Uterus (tissue), 4 donors: ENCODE results near the gene FANCF. TPM values are rescaled to one million over a fixed set of nuclear protein-coding genes. Genes with fewer than 3 reads are reported as not detected.
A peak's percentile ranks its signal among the peaks of the same experiment; 100 is the strongest.

Experiments used
- DNase-seq, 2 donors: peaks; one replicate each; pipeline ENCODE4 v3.0.0-alpha.2; 2019 to 2020
- H3K27ac ChIP-seq, 2 donors: fragments of 200-600 bp; sonication (generic); 1 replicate in 1 of 2; 2 replicates in 1 of 2; pipeline ENCODE4 v1.5.1; 2016 to 2018
- H3K27me3 ChIP-seq, 2 donors: fragments of 200-600 bp; sonication (generic); one replicate each; pipeline ENCODE4 v1.5.1; 2018 to 2019; ENCODE audit warnings: control low read depth in 1 of 2
- H3K36me3 ChIP-seq, 2 donors: fragments of 200-600 bp; sonication (generic); one replicate each; pipeline ENCODE4 v1.5.1; 2019; ENCODE audit warnings: control low read depth in 1 of 2
- H3K4me1 ChIP-seq, 2 donors: fragments of 200-600 bp; sonication (generic); one replicate each; pipeline ENCODE4 v1.5.1; 2018 to 2019; ENCODE audit warnings: control low read depth in 1 of 2
- H3K4me3 ChIP-seq, 2 donors: fragments of 200-600 bp; sonication (generic); 1 replicate in 1 of 2; 2 replicates in 1 of 2; pipeline ENCODE4 v1.5.1; 2018 to 2019; ENCODE audit warnings: mild to moderate bottlenecking in 1 of 2
- H3K9me3 ChIP-seq, 2 donors: fragments of 200-600 bp; sonication (generic); one replicate each; pipeline ENCODE4 v1.5.1; 2019; ENCODE audit warnings: control low read depth in 1 of 2
- POLR2A ChIP-seq, 2 donors: fragments of 450-650 bp; IDR thresholded peaks; one replicate each; pipeline ENCODE4 v1.6.1; 2016; ENCODE audit warnings: antibody characterized with exemption in 2 of 2, mild to moderate bottlenecking in 1 of 2, moderate library complexity in 1 of 2
- intact Hi-C: fragments of 100-400 bp; cut with DNase I; formaldehyde crosslinking; loops from one replicate; pipeline ENCODE4 v1.15.1; 2023; ENCODE audit warnings: low total_unique reads
- total RNA-seq, 4 donors: library from RNA; depleted of rRNA in 3 of 4; stranded (reverse); fragments of >200 nt in 3 of 4; gene quantifications; one replicate each; pipeline versions ENCODE4 v1.1.0 to v1.2.4, GENCODE V29; 2014 to 2023
- TF ChIP-seq, protein P1 (sequence below), 4 experiments: fragments of 200-600 bp in 2 of 4; fragments of 450-650 bp in 2 of 4; sonication (generic) in 2 of 4; IDR thresholded peaks; one replicate each; pipeline ENCODE4 v1.5.1; 2016 to 2019; ENCODE audit warnings: antibody characterized with exemption in 4 of 4, mild to moderate bottlenecking in 2 of 4, moderate library complexity in 1 of 4
- donor health status: DM: yes; HTN: yes; CAD: no.

FANCF gene
- total RNA-seq, 4 donors from 2014 or later: 0.88 to 27.6 (median 6.4) TPM

DNA sequence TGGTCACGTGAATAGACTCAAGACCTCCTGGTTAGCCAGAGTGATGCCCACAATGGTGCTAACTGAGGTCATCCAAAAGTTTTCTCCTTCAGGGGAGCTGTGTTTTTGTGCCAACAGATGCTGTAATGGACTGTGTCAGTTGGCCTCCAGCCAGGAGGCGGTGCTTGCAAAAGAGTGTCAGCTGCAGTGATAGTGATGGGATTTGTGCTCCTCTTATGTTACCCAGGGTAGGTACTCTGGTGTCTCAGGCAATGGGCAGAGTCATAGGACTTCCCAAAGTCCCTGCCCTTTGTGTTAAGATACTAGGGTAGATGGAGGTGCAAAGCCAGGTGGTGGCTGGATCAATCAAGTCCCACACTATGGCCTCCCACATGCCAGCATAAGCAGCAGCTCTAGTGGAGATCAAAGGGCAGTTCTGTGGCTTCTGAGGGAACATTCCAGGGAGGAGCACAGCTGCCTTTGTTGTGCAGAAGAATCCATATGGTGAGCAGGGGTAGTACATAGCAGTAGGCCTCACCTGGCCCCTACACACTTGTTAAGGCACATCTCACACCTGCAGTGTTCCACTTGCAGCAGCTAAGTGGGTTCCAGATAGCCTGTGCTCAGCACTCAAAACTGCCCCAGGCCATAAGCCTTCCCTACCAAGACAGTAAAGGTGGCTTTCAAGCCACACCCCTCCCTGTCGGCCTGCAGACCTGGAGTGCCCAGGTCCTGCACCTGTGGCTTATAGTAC lies 9.4 kb upstream of the FANCF start:
- H3K27ac ChIP-seq: no peak overlapping the region
- intact Hi-C loops: no loop called here
- H3K4me3 ChIP-seq: no peak overlapping the region
- no peaks in the 10 kb centered on the region for H3K36me3 ChIP-seq
- H3K27me3 ChIP-seq: no peaks in the 10 kb centered on the region
- no peak for DNase-seq
- no peaks in the 10 kb centered on the region for H3K9me3 ChIP-seq
- TF ChIP-seq POLR2A (IDR thresholded peaks at IDR 0.05): no peak
- TF ChIP-seq, protein P1, sequence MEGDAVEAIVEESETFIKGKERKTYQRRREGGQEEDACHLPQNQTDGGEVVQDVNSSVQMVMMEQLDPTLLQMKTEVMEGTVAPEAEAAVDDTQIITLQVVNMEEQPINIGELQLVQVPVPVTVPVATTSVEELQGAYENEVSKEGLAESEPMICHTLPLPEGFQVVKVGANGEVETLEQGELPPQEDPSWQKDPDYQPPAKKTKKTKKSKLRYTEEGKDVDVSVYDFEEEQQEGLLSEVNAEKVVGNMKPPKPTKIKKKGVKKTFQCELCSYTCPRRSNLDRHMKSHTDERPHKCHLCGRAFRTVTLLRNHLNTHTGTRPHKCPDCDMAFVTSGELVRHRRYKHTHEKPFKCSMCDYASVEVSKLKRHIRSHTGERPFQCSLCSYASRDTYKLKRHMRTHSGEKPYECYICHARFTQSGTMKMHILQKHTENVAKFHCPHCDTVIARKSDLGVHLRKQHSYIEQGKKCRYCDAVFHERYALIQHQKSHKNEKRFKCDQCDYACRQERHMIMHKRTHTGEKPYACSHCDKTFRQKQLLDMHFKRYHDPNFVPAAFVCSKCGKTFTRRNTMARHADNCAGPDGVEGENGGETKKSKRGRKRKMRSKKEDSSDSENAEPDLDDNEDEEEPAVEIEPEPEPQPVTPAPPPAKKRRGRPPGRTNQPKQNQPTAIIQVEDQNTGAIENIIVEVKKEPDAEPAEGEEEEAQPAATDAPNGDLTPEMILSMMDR (IDR thresholded peaks at IDR 0.05): no peak
- no peaks in the 10 kb centered on the region for H3K4me1 ChIP-seq

DNA sequence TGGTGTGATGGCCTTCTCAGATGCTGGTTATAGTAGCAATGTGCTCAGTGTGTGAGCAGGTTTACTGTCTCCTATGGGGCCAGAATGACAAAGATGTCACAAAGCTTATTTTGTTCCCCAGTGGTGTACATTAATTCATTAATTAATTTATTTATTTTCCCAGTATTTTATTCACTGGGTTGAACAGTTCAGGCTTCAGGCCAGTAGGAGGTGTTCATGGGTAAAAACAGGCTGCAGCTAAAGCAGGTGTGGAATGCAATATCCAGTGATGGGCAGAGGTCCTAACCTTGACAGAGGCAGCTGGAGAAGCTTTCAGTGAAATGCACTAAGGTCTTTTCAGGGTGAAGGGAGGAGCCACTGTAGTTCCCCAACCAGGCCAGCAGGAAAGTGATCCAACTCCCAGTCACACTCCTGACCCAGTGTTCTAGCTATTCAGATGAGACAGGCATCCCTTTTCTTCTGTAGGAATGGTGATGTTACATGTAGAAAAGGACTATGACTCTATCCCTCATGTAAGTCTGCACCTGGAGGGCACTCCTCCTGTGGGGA lies 7.8 kb upstream of the FANCF start:
- no peaks in the 10 kb centered on the region for H3K36me3 ChIP-seq
- no peaks in the 10 kb centered on the region for H3K9me3 ChIP-seq
- H3K4me1 ChIP-seq: no peaks in the 10 kb centered on the region
- TF ChIP-seq, protein P1 (IDR thresholded peaks at IDR 0.05): no peak
- TF ChIP-seq POLR2A (IDR thresholded peaks at IDR 0.05): no peak
- no peak overlapping the region for H3K27ac ChIP-seq
- no peaks in the 10 kb centered on the region for H3K27me3 ChIP-seq
- no peak for DNase-seq
- H3K4me3 ChIP-seq: no peak overlapping the region
- intact Hi-C loops: no loop called here

DNA sequence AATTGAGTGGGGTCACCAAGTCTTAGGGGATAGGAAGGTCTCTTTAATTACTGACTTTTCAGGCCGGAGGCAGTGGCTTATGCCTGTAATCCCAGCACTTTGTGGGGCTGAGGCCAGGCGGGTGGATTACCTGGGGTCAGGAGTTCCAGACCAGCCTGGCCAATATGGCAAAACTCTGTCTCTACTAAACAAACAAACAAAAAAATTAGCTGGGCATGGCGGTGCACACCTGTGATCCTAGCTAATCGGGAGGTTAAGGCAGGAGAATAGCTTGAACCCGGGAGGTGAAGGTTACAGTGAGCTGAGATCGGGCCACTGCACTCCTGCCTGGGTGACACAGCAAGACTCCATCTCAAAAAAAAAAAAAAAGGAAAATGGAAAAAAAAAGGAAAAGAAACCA lies 1.8 kb upstream of the FANCF start:
- intact Hi-C loops: loop anchor here (10.0 kb wide), 1 partner anchor 207 kb away; no protein-coding TSS in a partner anchor
- no peak for DNase-seq

DNA sequence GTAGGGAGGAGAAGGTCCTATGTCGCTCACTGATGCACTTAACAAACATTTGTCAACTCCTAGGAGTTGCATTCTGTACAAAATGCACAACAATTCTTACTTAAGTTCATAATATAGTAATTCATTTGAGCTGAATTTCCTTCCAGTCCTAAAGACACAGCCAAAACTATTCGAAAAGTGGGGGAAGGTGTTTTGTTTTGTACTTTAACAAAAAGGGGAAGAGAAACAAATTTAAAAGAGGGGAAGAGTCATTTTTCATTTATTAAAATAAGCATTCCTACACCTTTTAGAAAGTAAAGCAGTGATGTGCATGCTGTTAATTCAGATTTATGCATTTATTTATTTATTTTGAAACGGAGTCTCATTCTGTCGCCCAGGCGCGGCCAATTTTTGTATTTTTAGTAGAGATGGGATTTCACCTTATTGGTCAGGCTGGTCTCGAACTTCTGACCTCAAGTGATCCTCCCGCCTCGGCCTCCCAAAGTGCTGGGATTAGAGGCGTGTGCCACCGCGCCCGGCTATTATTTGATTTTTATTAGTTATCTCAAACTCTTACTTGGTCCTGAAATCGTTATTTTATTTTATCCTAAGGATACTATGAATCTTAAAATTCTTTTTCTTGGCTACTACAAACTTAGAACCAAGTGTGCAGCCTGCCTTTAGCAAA lies 1.1 kb upstream of the FANCF start:
- no peak for DNase-seq
- Histone ChIP-seq H3K27ac (no peak overlapping the region), H3K36me3 (no peaks in the 10 kb centered on the region), H3K4me3 (peak overlapping the region in 1 of 2 donors; percentile 83), H3K9me3 (no peaks in the 10 kb centered on the region), H3K27me3 (no peaks in the 10 kb centered on the region), H3K4me1 (peaks cover 0 to 10% of the 10 kb centered on the region in 2 donors)
- intact Hi-C loops: loop anchor here (10.0 kb wide), 1 partner anchor 208 kb away; no protein-coding TSS in a partner anchor
- no peak for TF ChIP-seq POLR2A (IDR thresholded peaks at IDR 0.05)
- TF ChIP-seq, protein P1 (IDR thresholded peaks at IDR 0.05): no peak

More for the DNA sequence above, 1.8 kb upstream of the FANCF start:
- Histone ChIP-seq H3K27ac (no peak overlapping the region), H3K36me3 (no peaks in the 10 kb centered on the region), H3K9me3 (no peaks in the 10 kb centered on the region), H3K27me3 (no peaks in the 10 kb centered on the region), H3K4me3 (no peak overlapping the region), H3K4me1 (peaks cover 0 to 10% of the 10 kb centered on the region in 2 donors)
- TF ChIP-seq POLR2A (IDR thresholded peaks at IDR 0.05): no peak
- TF ChIP-seq, protein P1 (IDR thresholded peaks at IDR 0.05): no peak
